NT2/D1 (cell line): ENCODE measurements around the gene GTPBP10.

Experiments used
- SUZ12 ChIP-seq: IDR thresholded peaks from 2 replicates; pipeline ENCODE4 v1.6.1; 2011; ENCODE audit not compliant: insufficient read length, insufficient read depth; ENCODE audit errors: extremely low read depth
- YY1 ChIP-seq: IDR thresholded peaks from 2 replicates; pipeline ENCODE4 v1.6.1; 2011; ENCODE audit not compliant: insufficient read length, insufficient read depth
- ZNF274 ChIP-seq: IDR thresholded peaks from 2 replicates; pipeline ENCODE4 v1.6.1; 2011; ENCODE audit warnings: mild to moderate bottlenecking, low read depth, low read length

DNA sequence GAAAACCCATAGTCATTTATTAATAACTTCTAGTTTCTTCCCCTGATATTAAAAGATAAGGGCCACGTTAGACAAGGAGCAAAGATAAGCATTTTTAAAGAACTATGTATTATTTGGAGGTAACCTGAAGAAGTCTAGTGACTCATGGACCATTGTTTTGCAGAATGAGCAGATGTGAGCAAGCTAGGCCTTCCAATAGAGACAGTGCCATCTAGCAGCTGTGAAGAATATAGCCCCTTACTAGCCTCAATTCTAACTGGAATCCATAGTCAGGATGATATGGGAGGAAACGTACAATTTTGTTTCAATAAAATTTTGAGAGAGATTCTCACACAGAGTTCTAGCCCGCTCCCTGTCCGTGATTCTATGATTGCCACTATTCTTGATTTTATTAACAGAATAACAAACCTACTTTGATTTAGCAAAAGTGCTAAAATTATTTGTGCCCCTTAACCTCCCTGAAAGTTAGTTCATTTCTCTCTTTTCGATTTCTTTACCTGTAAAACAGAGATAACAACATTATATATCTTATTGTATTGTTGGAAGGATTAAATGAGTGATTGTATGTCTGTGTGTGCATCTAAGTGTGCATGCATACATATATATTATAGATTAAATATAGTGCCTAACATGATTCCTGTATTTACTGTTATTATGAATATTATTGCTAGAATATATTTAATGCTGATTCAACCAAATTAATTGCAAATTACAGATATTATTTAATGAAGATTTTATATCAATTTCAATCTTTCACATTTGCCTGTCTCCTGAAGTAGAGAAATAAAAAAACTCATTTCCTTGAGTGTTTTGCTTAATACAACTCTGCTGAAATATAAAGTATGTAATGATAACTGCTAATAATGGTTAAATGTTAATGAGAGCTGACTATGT lies 48.1 kb upstream of the GTPBP10 start:
- TF ChIP-seq SUZ12 (no peak), YY1 (no peak), ZNF274 (no peak)
